Neuronal stem cell (in vitro differentiated cells): ENCODE measurements around the gene DYNC1I2.

Experiments
- DNase-seq: peaks from one replicate; pipeline ENCODE4 v3.0.0-alpha.2; 2013; ENCODE audit warnings: low spot score
- H2AFZ ChIP-seq: one replicate; pipeline ENCODE4 v1.6.1; 2013; ENCODE audit warnings: mild to moderate bottlenecking, low read length, inconsistent platforms
- H2AK5ac ChIP-seq: 2 replicates; pipeline ENCODE4 v1.6.1; 2013; ENCODE audit warnings: low read depth, mild to moderate bottlenecking, inconsistent platforms, low read length, moderate library complexity, mixed read lengths
- H2BK120ac ChIP-seq: 2 replicates; pipeline ENCODE4 v1.6.1; 2013; ENCODE audit warnings: low read depth, mild to moderate bottlenecking, inconsistent platforms, low read length, moderate library complexity, mixed read lengths
- H2BK12ac ChIP-seq: one replicate; pipeline ENCODE4 v1.6.1; 2013; ENCODE audit warnings: low read length, inconsistent platforms
- H2BK15ac ChIP-seq: 2 replicates; pipeline ENCODE4 v1.6.1; 2013; ENCODE audit warnings: mild to moderate bottlenecking, low read length, inconsistent platforms, mixed read lengths
- H2BK5ac ChIP-seq: one replicate; pipeline ENCODE4 v1.6.1; 2013; ENCODE audit warnings: inconsistent platforms, mild to moderate bottlenecking, low read length, moderate library complexity
- H3K14ac ChIP-seq: one replicate; pipeline ENCODE4 v1.6.1; 2013; ENCODE audit warnings: low read length, inconsistent platforms
- H3K18ac ChIP-seq: 2 replicates; pipeline ENCODE4 v1.6.1; 2013; ENCODE audit warnings: low read length, inconsistent platforms
- H3K23ac ChIP-seq: 2 replicates; pipeline ENCODE4 v1.6.1; 2013; ENCODE audit warnings: low read depth, mild to moderate bottlenecking, mixed read lengths, low read length, inconsistent platforms; ENCODE audit not compliant: poor library complexity
- H3K27ac ChIP-seq: replicated peaks from 3 replicates; pipeline ENCODE4 v1.5.1; 2013; ENCODE audit warnings: low read length, inconsistent platforms
- H3K27me3 ChIP-seq, 3 experiments: 2 replicates each; pipeline ENCODE4 v1.6.1; 2013; ENCODE audit warnings: low read length in 3 of 3, mild to moderate bottlenecking in 2 of 3, inconsistent platforms in 1 of 3, low read depth in 1 of 3, mixed read lengths in 1 of 3, moderate library complexity in 1 of 3; ENCODE audit not compliant: control insufficient read depth in 3 of 3, insufficient read depth in 3 of 3
- H3K36me3 ChIP-seq, 2 donors: replicated peaks in 1 of 2; 2 replicates each; pipeline ENCODE4 v1.6.1; 2013; ENCODE audit warnings: low read length in 2 of 2; ENCODE audit not compliant: control insufficient read depth in 2 of 2, insufficient read depth in 2 of 2
- H3K4ac ChIP-seq: 2 replicates; pipeline ENCODE4 v1.6.1; 2013; ENCODE audit warnings: inconsistent platforms, mild to moderate bottlenecking, low read length, moderate library complexity
- H3K4me1 ChIP-seq, 2 donors: 1 replicate in 1 of 2; 2 replicates in 1 of 2; pipeline ENCODE4 v1.6.1; 2013; ENCODE audit warnings: low read length in 2 of 2, low read depth in 1 of 2; ENCODE audit not compliant: control insufficient read depth in 2 of 2, insufficient read depth in 1 of 2
- H3K4me2 ChIP-seq: one replicate; pipeline ENCODE4 v1.6.1; 2013; ENCODE audit warnings: mild to moderate bottlenecking, low read length, inconsistent platforms; ENCODE audit not compliant: insufficient read depth, poor library complexity, severe bottlenecking
- H3K4me3 ChIP-seq, 2 donors: 2 replicates each; pipeline ENCODE4 v1.5.1; 2013; ENCODE audit warnings: low read length in 2 of 2, mild to moderate bottlenecking in 2 of 2, inconsistent platforms in 1 of 2, moderate library complexity in 1 of 2
- H3K79me1 ChIP-seq: one replicate; pipeline ENCODE4 v1.6.1; 2013; ENCODE audit warnings: low read depth, mild to moderate bottlenecking, inconsistent platforms, low read length, moderate library complexity
- H3K9ac ChIP-seq: one replicate; pipeline ENCODE4 v1.6.1; 2013; ENCODE audit warnings: mild to moderate bottlenecking, low read depth, low read length, inconsistent platforms; ENCODE audit not compliant: poor library complexity
- H3K9me3 ChIP-seq, 2 donors: replicated peaks in 1 of 2; 2 replicates each; pipeline versions ENCODE3 to v1.6.1; 2013; ENCODE audit warnings: low read length in 2 of 2, mild to moderate bottlenecking in 2 of 2, inconsistent platforms in 1 of 2, low read depth in 1 of 2, mixed read lengths in 1 of 2, moderate library complexity in 1 of 2; ENCODE audit not compliant: control insufficient read depth in 2 of 2, insufficient read depth in 1 of 2
- H4K8ac ChIP-seq: one replicate; pipeline ENCODE4 v1.6.1; 2013; ENCODE audit warnings: low read depth, mild to moderate bottlenecking, inconsistent platforms, low read length, moderate library complexity
- H4K91ac ChIP-seq: one replicate; pipeline ENCODE4 v1.6.1; 2013; ENCODE audit warnings: low read length, low read depth, mild to moderate bottlenecking, inconsistent platforms; ENCODE audit not compliant: poor library complexity
- WGBS, 2 donors: extraction: QIAGEN DNeasy Blood & Tissue Kit; methylation state at CpG; one replicate each; pipeline ENCODE4 v1.1.7; 2013; ENCODE audit warnings: missing lambda C conversion rate in 2 of 2, mixed read lengths in 1 of 2; ENCODE audit not compliant: insufficient read length in 2 of 2, insufficient replicate concordance in 1 of 2; ENCODE audit errors: extremely low coverage in 2 of 2; 5-methylcytosine and 5-hydroxymethylcytosine counted together

The DYNC1I2 gene

GRCh38 chr2:171792886-171793580 is 105.8 kb downstream of the DYNC1I2 start:
- no peaks in the 10 kb centered on the region for H3K9me3 ChIP-seq
- peak overlapping the region; percentile 25 for H3K27ac ChIP-seq
- H3K23ac ChIP-seq, result no peak overlapping the region
- DNase-seq, result no peak
- H2AFZ ChIP-seq, result no peak overlapping the region
- H2AK5ac ChIP-seq, result no peak overlapping the region
- no peak overlapping the region for H2BK120ac ChIP-seq
- no peak overlapping the region for H2BK15ac ChIP-seq
- H3K4me1 ChIP-seq, result peaks cover 8 to 12% of the 10 kb centered on the region in 2 donors
- H3K27me3 ChIP-seq, result no peaks in the 10 kb centered on the region
- H3K4me2 ChIP-seq, result no peak overlapping the region
- H3K79me1 ChIP-seq, result no peaks in the 10 kb centered on the region
- no peak overlapping the region for H2BK12ac ChIP-seq
- H2BK5ac ChIP-seq, result no peak overlapping the region
- H3K14ac ChIP-seq, result no peak overlapping the region
- peaks cover 0 to 19% of the 10 kb centered on the region in 2 donors for H3K36me3 ChIP-seq
- H3K4ac ChIP-seq, result no peak overlapping the region
- no peak overlapping the region for H4K91ac ChIP-seq
- WGBS, 2 donors, result no CpG with 5 or more reads among the region's 4 CpGs
- no peak overlapping the region for H3K18ac ChIP-seq
- H4K8ac ChIP-seq, result no peak overlapping the region
- H3K4me3 ChIP-seq, result no peak overlapping the region
- H3K9ac ChIP-seq, result no peak overlapping the region

GRCh38 chr2:171793691-171794678 is 106.7 kb downstream of the DYNC1I2 start:
- no CpG with 5 or more reads among the region's 6 CpGs for WGBS, 2 donors
- Histone ChIP-seq H3K27me3 (no peaks in the 10 kb centered on the region), H3K23ac (no peak overlapping the region), H3K4me1 (peaks cover 12 to 18% of the 10 kb centered on the region in 2 donors), H2BK5ac (no peak overlapping the region), H3K27ac (peak overlapping the region; percentile 25), H3K4me3 (no peak overlapping the region), H2AK5ac (no peak overlapping the region), H4K91ac (no peak overlapping the region), H3K4me2 (no peak overlapping the region), H3K36me3 (peaks cover 0 to 14% of the 10 kb centered on the region in 2 donors), H3K9ac (no peak overlapping the region), H2BK120ac (no peak overlapping the region), H3K14ac (no peak overlapping the region), H3K4ac (no peak overlapping the region), H3K18ac (no peak overlapping the region), H4K8ac (no peak overlapping the region), H2AFZ (no peak overlapping the region), H2BK15ac (no peak overlapping the region), H3K79me1 (no peaks in the 10 kb centered on the region), H3K9me3 (no peaks in the 10 kb centered on the region), H2BK12ac (no peak overlapping the region)
- DNase-seq, result no peak

DNA sequence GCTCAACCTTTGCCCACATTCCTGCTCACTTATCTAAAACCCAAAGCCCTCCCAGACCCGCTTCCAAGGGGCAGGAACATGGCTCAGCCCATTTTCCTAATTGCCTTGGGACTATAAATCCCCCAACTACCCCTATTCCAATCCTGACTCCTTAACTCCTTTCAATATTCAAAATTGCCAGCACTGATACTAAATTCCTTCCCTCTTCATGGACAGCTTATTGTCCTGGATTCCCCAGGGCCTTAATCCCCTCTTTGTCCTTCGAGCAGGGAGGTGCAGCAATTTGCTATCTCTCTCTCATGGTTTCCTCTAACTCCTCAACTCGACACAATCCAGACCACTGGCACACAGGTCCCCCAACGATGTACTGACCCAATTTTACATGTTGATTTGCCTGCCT is 107.6 kb downstream of the DYNC1I2 start:
- H3K9ac ChIP-seq, result no peak overlapping the region
- H3K4me2 ChIP-seq, result no peak overlapping the region
- H2BK5ac ChIP-seq, result no peak overlapping the region
- H4K8ac ChIP-seq, result no peak overlapping the region
- WGBS, 2 donors, result no CpG with 5 or more reads among the region's 4 CpGs
- no peak overlapping the region for H3K23ac ChIP-seq
- no peak overlapping the region for H4K91ac ChIP-seq
- H2BK120ac ChIP-seq, result no peak overlapping the region
- no peak overlapping the region for H3K18ac ChIP-seq
- peak; percentile 68 for DNase-seq
- H3K14ac ChIP-seq, result no peak overlapping the region
- H3K36me3 ChIP-seq, result peaks cover 0 to 15% of the 10 kb centered on the region in 2 donors
- H3K27me3 ChIP-seq, result no peaks in the 10 kb centered on the region
- H2BK12ac ChIP-seq, result no peak overlapping the region
- H3K9me3 ChIP-seq, result no peaks in the 10 kb centered on the region
- no peak overlapping the region for H2BK15ac ChIP-seq
- peak overlapping the region; percentile 78 for H3K27ac ChIP-seq
- no peak overlapping the region for H3K4ac ChIP-seq
- H3K4me1 ChIP-seq, result peaks cover 17 to 18% of the 10 kb centered on the region in 2 donors
- no peak overlapping the region for H3K4me3 ChIP-seq
- no peak overlapping the region for H2AK5ac ChIP-seq
- no peaks in the 10 kb centered on the region for H3K79me1 ChIP-seq
- no peak overlapping the region for H2AFZ ChIP-seq
